WTC11 (cell line): ENCODE results near the gene ZKSCAN2. TPM values are rescaled to one million over a fixed set of nuclear protein-coding genes. Genes with fewer than 3 reads are reported as not detected.

Source experiments
- ATAC-seq: fragments of 200-7000 bp; cut with Tn5 transposase; 2 replicates; pipeline ENCODE4 v1.10.0; 2021; ENCODE audit warnings: mild to moderate bottlenecking, moderate library complexity
- CTCF ChIA-PET: fragments of 300-600 bp; sonication (Branson Sonifier 250); formaldehyde crosslinking; loops from one replicate; lab custom pipeline; 2021; ENCODE audit warnings: antibody characterized with exemption; lab: Charles Lee
- POLR2A ChIA-PET: fragments of 350-600 bp; sonication (Branson Sonifier 250); formaldehyde crosslinking; loops from one replicate; lab custom pipeline; 2021; ENCODE audit warnings: antibody characterized with exemption; lab: Charles Lee
- DNase-seq: peaks from one replicate; pipeline ENCODE4 v3.0.0; 2021; ENCODE audit warnings: low spot score
- H3K27ac Mint-ChIP-seq: 2 replicates; pipeline ENCODE4 v1.8.0; 2021; ENCODE audit warnings: mixed read lengths
- H3K27me3 Mint-ChIP-seq: 2 replicates; pipeline ENCODE4 v1.8.0; 2021; ENCODE audit warnings: low read depth, mild to moderate bottlenecking, moderate library complexity, mixed read lengths
- H3K36me3 Mint-ChIP-seq: 2 replicates; pipeline ENCODE4 v1.8.0; 2021; ENCODE audit warnings: mixed read lengths
- H3K4me1 Mint-ChIP-seq: 2 replicates; pipeline ENCODE4 v1.8.0; 2022; ENCODE audit warnings: mixed read lengths
- H3K4me3 Mint-ChIP-seq: 2 replicates; pipeline ENCODE4 v1.8.0; 2021; ENCODE audit warnings: mild to moderate bottlenecking, moderate library complexity, mixed read lengths
- H3K9me3 Mint-ChIP-seq: 2 replicates; pipeline ENCODE4 v1.8.0; 2021; ENCODE audit warnings: mixed read lengths
- AFF4 ChIP-seq: sonication (generic); formaldehyde crosslinking; IDR thresholded peaks from 2 replicates; pipeline ENCODE4 v1.8.1; 2023; ENCODE audit warnings: mild to moderate bottlenecking, missing genetic modification reagents, borderline replicate concordance
- ARID4B ChIP-seq: sonication (generic); formaldehyde crosslinking; IDR thresholded peaks from 2 replicates; pipeline ENCODE4 v1.8.0; 2023; ENCODE audit warnings: missing genetic modification reagents, mild to moderate bottlenecking, borderline replicate concordance
- FOXK1 ChIP-seq: sonication (generic); formaldehyde crosslinking; IDR thresholded peaks from 2 replicates; pipeline ENCODE4 v1.8.0; 2022; ENCODE audit warnings: mild to moderate bottlenecking, moderate library complexity, missing genetic modification reagents
- FOXP4 ChIP-seq: sonication (generic); formaldehyde crosslinking; IDR thresholded peaks from 2 replicates; pipeline ENCODE4 v1.8.0; 2022; ENCODE audit warnings: mild to moderate bottlenecking, missing genetic modification reagents
- IRF1 ChIP-seq: sonication (generic); formaldehyde crosslinking; IDR thresholded peaks from 2 replicates; pipeline ENCODE4 v1.8.0; 2023; ENCODE audit warnings: missing genetic modification reagents
- IRF2 ChIP-seq: sonication (generic); formaldehyde crosslinking; IDR thresholded peaks from 2 replicates; pipeline ENCODE4 v1.8.0; 2022; ENCODE audit warnings: low read depth, missing genetic modification reagents, borderline replicate concordance
- MLX ChIP-seq: sonication (generic); formaldehyde crosslinking; IDR thresholded peaks from 2 replicates; pipeline ENCODE4 v1.8.1; 2023; ENCODE audit warnings: mild to moderate bottlenecking, missing genetic modification reagents, moderate library complexity
- NFATC4 ChIP-seq: fragments of 250-450 bp; sonication (Bioruptor Pico); IDR thresholded peaks from 2 replicates; pipeline ENCODE4 v1.9.0; 2021; ENCODE audit warnings: mild to moderate bottlenecking
- PREB ChIP-seq: sonication (generic); formaldehyde crosslinking; IDR thresholded peaks from 2 replicates; pipeline ENCODE4 v1.8.1; 2022; ENCODE audit warnings: mild to moderate bottlenecking, missing genetic modification reagents, moderate library complexity, borderline replicate concordance
- SMAD3 ChIP-seq: sonication (generic); formaldehyde crosslinking; IDR thresholded peaks from 2 replicates; pipeline ENCODE4 v1.8.0; 2022; ENCODE audit warnings: missing genetic modification reagents, mild to moderate bottlenecking, borderline replicate concordance
- SMAD4 ChIP-seq: sonication (generic); formaldehyde crosslinking; IDR thresholded peaks from 2 replicates; pipeline ENCODE4 v1.8.0; 2022; ENCODE audit warnings: mild to moderate bottlenecking, missing genetic modification reagents
- SP1 ChIP-seq: sonication (generic); formaldehyde crosslinking; conservative IDR thresholded peaks from 2 replicates; pipeline ENCODE4 v1.8.1; 2022; ENCODE audit warnings: missing genetic modification reagents
- TCF7 ChIP-seq: sonication (generic); formaldehyde crosslinking; IDR thresholded peaks from 2 replicates; pipeline ENCODE4 v1.8.0; 2022; ENCODE audit warnings: mild to moderate bottlenecking, low read depth, missing genetic modification reagents, moderate library complexity
- TEAD1 ChIP-seq: sonication (generic); formaldehyde crosslinking; IDR thresholded peaks from 2 replicates; pipeline ENCODE4 v1.8.0; 2022; ENCODE audit warnings: mild to moderate bottlenecking, missing genetic modification reagents
- TEAD4 ChIP-seq: sonication (generic); formaldehyde crosslinking; IDR thresholded peaks from 2 replicates; pipeline ENCODE4 v1.8.0; 2022; ENCODE audit warnings: mild to moderate bottlenecking, missing genetic modification reagents
- ZBTB43 ChIP-seq: sonication (generic); formaldehyde crosslinking; IDR thresholded peaks from 2 replicates; pipeline ENCODE4 v1.8.1; 2023; ENCODE audit warnings: mild to moderate bottlenecking, missing genetic modification reagents
- ZMAT4 ChIP-seq: fragments of 250-450 bp; sonication (Bioruptor Pico); IDR thresholded peaks from 2 replicates; pipeline ENCODE4 v1.9.0; 2021; ENCODE audit warnings: mild to moderate bottlenecking
- ZNF219 ChIP-seq: sonication (generic); formaldehyde crosslinking; IDR thresholded peaks from 2 replicates; pipeline ENCODE4 v1.8.0; 2023; ENCODE audit warnings: missing genetic modification reagents, mild to moderate bottlenecking, borderline replicate concordance
- ZNF396 ChIP-seq: fragments of 250-450 bp; sonication (Bioruptor Pico); IDR thresholded peaks from 2 replicates; pipeline ENCODE4 v1.8.0; 2021; ENCODE audit warnings: mild to moderate bottlenecking, moderate library complexity, borderline replicate concordance
- total RNA-seq: library from RNA; stranded (reverse); gene quantifications from 3 replicates; pipeline ENCODE4 v1.2.3, GENCODE V29; 2021

The ZKSCAN2 gene
- total RNA-seq, 1 experiment from 2014 or later = 13.0 TPM

GRCh38 chr16:25217112-25217511, 40.5 kb downstream of the ZKSCAN2 start:
- POLR2A ChIA-PET = interaction anchor here (0.6 kb wide), 1 partner anchor 7 kb away, joined by 3 read pairs; no protein-coding TSS in a partner anchor
- CTCF ChIA-PET = interaction anchor here (0.6 to 2.9 kb wide), 2 partner anchors 8 to 89 kb away, joined by 4 to 11 read pairs; no protein-coding TSS in a partner anchor
- no peak for ATAC-seq

GRCh38 chr16:25213709-25214397, 43.8 kb downstream of the ZKSCAN2 start:
- H3K27me3 Mint-ChIP-seq = peaks cover 3% of the 10 kb centered on the region; the same call in 1 of the 2 replicates
- CTCF ChIA-PET = interaction anchor here (2.4 kb wide), 1 partner anchor 11 kb away, joined by 12 read pairs; no protein-coding TSS in a partner anchor
- TF ChIP-seq TCF7 (CRISPR knock-in tag) (no peak), MLX (no peak), ZMAT4 (CRISPR knock-in tag) (no peak), FOXP4 (CRISPR knock-in tag) (no peak), SMAD4 (no peak), IRF2 (CRISPR knock-in tag) (no peak), SMAD3 (CRISPR knock-in tag) (no peak), AFF4 (CRISPR knock-in tag) (no peak), TEAD4 (no peak), NFATC4 (CRISPR knock-in tag) (no peak), SP1 (CRISPR knock-in tag) (no peak), PREB (CRISPR knock-in tag) (no peak), TEAD1 (CRISPR knock-in tag) (no peak), ARID4B (no peak), ZBTB43 (no peak), ZNF396 (CRISPR knock-in tag) (no peak), FOXK1 (CRISPR knock-in tag) (no peak), IRF1 (CRISPR knock-in tag) (no peak)
- no peaks in the 10 kb centered on the region for H3K36me3 Mint-ChIP-seq
- ATAC-seq (no peak), DNase-seq (no peak)
- H3K27ac Mint-ChIP-seq = no peak overlapping the region
- no peaks in the 10 kb centered on the region for H3K9me3 Mint-ChIP-seq
- H3K4me3 Mint-ChIP-seq = no peak overlapping the region
- no peaks in the 10 kb centered on the region for H3K4me1 Mint-ChIP-seq
- POLR2A ChIA-PET = no interaction called here

More at GRCh38 chr16:25217112-25217511, 40.5 kb downstream of the ZKSCAN2 start:
- Mint-ChIP-seq H3K36me3 (no peaks in the 10 kb centered on the region), H3K9me3 (no peaks in the 10 kb centered on the region), H3K27me3 (peaks cover 3% of the 10 kb centered on the region; the same call in 1 of the 2 replicates), H3K4me1 (no peaks in the 10 kb centered on the region), H3K4me3 (no peak overlapping the region), H3K27ac (no peak overlapping the region)
- no peak for DNase-seq
- no peak for TF ChIP-seq ZNF219 (CRISPR knock-in tag)
